Hepatic stellate cell (primary cell): ENCODE results near the gene MTFR1L.

Experiments used
- DNase-seq: peaks from one replicate; pipeline ENCODE4 v3.0.0; 2011; ENCODE audit warnings: low spot score

The MTFR1L gene

DNA sequence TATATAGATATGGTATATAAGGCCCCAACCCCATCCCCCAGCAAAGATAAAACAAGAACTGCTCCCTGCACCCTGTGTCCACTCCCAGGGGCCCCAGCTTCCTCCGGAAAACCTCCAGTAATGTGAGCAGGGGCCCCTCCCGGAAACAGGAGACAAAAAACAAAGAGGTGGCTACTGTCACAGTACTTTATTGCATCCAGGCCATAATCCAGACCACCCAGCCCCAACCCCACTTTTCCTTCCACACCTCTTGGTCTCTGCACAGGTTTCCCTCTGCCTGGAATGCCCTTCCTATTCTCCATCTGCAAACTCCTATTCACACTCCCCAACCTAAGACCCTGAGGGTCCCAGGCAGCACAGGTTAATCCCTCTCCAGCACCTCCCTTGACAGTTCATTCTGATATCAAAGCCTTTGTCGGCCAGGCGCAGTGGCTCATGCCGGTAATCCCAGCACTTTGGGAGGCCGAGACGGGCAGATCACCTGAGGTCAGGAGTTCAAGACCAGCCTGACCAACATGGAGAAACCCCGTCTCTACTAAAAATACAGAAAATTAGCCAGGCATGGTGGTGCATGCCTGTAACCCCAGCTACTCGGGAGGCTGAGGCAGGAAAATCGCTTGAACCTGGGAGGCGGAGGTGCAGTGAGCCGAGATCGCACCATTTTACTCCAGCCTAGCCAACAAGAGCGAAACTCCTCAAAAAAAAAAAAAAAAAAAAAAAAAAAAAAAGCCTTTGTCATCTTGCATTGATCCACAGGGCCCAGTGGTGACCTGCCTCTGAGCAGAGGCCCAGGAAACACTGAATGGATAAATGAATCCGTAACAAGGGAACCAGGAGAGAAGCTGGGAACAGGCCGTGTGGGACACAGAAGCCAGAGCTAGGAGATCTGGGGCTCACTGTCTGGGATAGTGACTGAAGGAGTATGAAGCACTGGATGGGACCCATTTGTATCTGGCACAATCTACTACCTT is 41.8 kb downstream of the MTFR1L start:
- no peak for DNase-seq

DNA sequence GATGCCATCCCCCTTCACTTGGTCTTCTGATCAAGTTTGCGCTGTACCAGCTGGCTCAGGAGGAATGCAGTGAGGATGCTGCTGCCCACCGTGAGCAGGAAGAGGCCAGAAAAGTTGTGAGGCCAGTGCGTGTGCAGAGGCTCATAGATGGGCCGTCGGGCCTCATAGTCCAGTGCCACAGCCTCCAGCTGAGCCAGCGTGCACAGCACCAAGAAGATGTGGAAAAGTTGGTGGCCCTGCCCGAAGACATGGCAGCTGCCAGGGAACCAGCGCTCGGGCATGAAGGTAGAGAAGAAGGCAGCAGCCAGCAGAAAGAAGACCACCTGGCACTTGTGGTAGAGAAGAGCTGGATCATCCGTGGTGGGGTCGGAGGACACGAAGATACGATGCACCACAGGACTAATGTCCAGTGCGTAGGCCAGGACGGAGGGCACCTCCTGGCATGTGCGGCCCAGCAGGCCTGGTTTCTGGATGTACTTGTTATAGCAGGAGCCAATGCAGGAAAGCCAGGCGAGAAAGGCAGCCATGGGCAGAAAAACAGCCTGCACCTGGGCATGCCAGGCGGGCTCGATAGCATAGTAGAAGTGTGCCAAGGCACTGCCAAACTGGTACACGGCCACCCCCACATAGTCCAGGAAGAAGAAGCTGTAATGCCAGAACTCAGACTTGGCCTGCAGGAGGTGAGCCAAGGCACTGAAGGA is 43.2 kb downstream of the MTFR1L start:
- DNase-seq = no peak

DNA sequence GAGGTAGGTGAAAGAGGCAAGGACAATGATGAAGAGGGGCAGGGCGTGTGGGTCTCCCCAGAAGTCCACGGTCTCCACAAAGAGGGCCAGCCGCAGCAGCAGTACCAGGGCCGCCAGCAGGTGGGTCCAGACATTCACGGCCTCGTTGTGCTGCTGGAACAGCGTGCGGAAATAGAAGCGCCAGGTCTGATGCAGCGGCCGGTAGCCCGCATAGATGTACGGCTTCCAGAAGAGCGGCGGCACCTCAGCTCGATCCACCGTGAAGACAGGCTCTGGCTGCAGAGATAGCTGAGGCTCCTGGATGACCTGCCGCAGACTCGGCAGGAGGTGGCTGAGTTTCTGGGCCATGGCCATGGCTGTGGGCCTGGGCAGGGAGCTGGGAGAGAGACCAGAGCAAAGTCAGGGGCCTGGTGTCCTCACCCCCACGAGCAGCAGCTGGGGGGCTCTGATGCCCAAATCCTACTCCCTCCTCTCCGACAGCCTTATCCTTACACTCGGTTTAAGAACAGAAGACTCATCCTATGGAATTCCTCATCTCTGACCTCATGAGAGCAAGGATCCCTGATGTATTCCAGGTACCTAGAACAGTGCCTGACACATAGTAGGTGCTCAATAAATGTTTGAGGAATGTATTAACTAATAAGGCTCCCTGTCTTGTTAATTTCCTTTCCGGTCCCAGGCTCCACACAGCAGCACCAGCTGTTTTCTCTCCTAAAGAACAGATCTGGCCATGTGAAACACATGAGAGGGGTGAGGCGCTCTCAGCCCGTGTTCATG is 43.9 kb downstream of the MTFR1L start:
- DNase-seq = no peak

DNA sequence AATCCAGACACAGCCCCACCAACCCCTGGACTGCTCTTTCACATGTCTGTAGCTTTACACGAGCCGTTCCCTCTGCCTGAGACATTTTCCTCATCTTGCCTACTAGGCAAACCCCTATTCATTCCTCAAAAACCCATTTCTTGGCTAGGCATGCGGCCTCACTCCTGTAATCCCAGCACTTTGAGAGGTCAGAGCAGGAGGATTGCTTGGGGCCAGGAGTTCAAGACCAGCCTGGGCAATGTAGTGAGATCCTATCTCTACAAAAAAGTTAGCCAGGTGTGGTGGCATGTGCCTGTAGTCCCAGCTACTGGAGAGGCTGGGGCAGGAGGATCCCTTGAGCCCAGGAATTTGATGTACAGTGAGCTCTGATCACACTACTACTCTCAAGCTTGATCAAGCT is 44.7 kb downstream of the MTFR1L start:
- DNase-seq = no peak

DNA sequence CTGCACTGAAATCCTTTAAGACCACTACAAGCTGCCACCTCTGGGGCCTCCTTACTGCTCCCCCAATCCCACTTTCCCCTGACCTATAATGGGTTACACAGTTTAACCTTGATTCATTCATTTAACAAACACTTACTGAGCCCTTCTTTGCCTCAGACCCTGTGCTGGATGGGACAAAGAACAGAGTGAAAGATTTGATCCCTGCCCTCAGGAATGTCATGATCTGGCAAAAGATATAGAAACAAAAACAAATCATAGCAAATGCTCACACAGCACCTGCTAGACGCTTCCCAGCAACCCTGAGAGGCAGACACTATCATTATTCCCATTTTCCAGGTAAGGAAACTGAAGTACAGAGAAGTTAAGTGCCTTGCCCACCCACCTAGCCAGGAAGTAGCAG is 46.5 kb downstream of the MTFR1L start:
- no peak for DNase-seq

DNA sequence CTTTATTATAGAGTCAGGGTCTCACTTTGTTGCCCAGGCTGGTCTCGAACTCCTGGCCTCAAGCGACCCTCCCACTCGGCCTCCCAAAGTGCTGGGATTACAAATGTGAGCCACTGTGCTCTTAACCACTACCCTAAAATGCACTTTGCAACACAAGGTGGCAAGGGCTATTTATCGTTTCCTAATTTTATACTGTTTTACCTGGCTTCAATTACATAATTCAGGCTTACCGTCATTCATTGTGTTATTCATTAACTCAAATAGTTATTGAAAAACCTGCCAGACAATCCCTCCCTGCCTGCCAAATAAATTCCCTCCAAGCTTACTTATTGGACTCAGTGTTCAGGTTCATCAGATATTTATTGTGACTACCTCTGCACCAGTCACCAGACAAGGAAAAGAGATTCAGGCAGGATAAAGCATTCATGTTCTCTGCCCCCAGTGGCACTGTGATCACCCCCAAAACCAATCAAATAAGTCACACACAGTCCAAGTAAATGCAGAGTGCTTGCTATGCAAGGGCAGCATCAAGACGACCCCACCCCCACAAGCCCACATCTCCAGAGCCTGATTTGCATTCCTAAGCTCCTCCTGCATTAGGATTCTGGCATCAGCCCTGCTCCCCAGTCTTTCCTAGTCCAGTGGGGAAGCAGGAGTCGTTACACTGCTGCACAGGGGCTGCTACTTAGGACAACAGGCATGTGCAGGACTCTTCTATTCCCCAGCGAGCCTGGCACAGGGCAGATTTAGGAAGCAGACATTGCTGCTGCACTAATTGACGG is 47.6 kb downstream of the MTFR1L start:
- no peak for DNase-seq

DNA sequence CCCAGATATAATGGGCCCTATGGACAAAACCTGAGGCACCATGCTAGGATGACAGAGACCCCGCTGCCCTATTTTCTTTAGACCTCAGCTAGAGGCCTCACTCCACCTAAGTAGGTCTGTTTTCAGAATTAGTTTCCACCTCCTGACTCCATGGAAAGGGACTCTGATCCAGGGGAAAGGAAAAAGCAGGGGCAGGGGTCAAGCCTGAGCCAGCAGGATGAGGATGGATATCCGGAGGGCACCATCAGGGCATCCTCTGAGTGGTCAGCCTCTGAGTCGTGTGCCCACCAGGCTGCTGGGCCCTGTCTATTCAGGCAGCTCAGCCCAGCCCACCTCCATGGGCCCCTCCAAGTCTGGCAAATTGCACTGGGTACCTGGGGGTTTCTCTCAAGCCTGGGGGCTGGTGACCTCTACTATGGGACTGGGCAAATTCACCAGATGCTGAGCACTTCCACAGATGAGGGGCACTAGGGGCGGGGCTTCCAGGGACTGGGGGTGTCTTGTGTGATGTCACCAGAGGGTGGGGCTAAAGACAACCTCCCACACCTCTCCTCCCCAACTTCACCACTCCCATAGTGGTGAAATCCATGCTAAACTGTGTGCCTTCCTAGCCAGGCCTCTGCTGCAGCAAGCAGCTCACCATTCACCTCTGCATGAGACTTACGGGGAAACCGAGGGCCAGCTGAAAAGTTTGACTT is 50.3 kb downstream of the MTFR1L start:
- DNase-seq = no peak

DNA sequence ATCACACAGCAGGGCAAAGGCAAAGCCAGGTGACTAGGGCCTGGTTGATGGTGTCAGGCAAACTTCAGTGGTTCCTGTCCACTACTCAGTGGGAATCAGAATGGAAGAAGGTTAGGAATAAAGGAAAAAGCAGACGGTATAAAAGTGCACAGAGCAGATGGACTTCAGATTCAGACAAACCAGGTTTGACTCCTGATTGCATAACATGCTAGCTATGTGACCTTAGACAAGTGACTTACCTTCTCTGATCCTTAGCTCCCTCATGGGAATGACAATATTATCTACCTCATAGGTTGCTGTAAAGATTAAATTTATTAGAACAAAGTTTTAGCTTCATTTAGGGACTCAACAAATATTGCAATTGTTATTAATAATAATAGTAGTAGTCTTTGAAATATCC is 50.9 kb downstream of the MTFR1L start:
- DNase-seq = no peak

DNA sequence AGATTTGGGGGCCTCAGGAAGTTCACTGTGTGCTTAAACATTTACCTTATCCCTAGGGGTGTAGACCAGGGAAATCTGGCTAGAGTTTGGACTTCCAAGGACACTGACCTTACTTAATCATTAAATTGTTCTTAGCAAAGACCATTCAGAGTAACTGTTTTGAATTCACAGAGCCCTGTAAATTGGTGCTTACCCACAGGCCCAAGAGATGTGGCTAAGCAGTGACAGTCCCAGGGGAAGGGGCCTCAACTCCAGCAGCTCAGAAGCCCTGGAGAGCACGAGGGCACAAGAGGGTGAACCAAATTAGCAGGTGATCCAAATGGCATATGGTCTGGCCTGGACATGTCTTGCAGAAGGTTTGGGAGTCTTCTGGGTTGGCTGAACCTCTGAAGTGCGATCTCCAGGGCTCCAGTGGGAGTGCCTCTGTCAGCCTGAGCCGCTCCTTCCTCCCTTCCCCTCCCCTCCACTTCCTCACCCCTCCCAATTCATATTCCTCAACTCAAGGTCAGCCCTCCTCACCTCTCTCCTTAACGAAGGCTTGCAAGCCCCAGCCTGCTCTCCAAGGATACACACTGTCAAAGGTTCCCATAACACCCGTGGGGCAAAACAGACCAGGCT is 51.4 kb downstream of the MTFR1L start:
- DNase-seq = no peak

DNA sequence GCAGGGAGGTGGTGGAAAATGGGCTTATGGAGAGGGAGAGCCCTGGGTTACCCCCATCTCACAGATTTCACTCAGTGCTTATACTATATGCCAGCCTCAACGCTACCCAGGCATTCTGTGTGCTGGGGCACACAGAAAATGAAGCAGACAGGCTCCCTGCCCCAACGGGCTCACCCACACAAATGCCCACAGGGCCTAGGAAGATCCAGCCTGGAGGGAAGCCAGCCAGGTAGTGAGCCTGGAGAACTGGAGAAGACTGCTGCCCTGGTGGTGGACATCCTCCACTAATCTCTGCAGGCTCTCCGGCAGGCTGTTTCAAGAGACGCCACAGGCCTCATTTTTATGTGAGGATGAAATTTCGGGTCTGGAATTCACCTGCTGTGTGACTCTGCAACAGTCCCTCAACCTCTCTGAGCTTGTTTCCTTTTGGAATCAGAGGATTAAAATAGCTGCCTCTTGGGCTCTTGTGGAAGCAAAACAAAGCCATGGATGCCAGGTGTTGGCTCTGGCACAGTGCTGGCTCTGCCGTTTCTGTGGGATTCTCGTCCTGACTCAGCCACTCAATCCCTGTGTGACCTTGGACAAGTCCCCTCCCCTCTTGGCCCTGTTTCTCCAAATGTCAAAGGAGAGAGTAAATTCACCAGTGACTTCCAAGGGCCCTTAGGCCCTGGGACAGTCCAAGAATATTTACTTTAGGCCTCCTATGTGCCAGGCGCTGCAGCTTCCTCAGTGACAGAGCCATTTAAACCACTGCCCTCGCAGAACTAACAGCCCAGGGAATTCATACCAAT is 52.1 kb downstream of the MTFR1L start:
- no peak for DNase-seq

DNA sequence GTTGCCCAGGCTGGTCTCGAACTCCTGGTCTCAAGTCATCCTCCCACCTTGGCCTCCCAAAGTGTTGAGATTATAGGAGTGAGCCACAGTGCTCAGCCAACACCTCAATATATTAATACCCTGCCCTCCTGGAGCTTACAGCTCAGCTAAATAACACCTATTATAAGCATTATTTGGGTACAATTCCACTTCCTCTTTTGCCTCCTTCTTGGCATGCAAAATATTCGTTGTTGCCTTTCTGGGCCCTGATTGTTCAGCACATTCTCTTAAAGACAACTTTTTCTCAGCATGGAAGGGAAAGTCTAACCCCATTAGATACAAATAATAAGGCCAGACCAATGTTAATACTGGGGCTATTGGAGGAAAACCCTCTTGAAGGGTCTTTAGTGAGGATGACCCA is 53.0 kb downstream of the MTFR1L start:
- no peak for DNase-seq

DNA sequence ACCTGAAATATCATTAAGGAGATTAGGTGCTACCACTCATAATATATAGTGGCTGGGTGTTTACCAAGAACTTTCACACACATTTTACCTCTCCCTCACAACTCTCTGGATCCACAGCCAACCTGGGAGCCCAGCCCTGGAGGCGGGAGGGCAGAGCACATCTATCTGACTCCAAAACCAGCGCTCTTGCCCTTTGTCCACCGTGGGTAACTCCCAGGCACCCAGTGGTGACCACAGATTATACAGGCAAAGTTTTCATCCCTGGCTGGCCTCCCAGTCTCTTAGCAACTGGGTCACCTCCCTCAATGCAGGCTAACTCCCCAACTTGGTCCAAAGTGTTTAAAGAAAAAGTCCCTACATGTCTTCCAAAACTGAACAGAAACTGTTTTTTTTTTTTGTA is 53.4 kb downstream of the MTFR1L start:
- no peak for DNase-seq

DNA sequence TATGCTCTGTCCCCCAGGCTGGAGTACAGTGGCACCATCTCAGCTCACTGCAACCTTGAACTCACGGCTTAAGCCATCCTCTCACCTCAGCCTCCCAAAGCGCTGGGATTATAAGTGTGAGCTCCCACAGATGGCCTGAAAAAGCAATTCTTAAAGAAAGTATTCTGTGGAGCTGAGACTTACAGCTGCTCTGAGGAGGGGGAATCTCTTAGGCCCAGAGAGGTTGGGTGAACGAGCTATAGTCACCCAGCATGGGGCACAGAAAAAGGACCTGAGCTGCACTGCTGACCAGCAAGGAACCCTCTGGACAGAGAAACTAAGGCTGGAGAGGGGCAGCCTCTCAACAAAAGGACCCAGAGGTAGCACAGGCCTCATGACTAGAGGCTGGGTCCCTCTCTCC is 54.5 kb downstream of the MTFR1L start:
- no peak for DNase-seq

DNA sequence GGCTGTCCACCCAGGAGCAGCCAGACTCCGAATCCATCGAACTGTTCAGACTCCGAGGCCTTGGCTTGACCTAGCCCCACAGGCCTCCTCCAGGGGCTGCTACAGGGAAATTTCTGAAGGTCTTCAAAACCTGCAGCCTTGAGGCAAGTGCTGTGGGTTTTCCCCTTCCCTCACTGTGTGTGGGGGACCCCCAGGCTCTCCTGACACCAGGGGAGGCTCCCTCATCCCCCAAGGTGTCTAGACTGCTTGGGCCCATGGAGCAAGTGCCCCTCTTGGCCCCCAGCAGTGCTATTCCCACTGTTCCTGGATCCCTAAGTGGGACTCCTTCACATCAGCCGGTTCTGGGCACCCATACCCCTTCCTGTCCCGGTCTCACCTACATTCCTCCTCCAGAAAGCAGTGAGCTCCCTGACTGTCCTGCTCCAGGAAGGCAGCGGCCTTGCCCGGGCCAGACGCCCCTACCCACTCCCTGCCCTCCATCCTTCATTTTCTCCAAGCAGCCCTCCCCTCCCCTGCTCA is 54.9 kb downstream of the MTFR1L start:
- DNase-seq = no peak

DNA sequence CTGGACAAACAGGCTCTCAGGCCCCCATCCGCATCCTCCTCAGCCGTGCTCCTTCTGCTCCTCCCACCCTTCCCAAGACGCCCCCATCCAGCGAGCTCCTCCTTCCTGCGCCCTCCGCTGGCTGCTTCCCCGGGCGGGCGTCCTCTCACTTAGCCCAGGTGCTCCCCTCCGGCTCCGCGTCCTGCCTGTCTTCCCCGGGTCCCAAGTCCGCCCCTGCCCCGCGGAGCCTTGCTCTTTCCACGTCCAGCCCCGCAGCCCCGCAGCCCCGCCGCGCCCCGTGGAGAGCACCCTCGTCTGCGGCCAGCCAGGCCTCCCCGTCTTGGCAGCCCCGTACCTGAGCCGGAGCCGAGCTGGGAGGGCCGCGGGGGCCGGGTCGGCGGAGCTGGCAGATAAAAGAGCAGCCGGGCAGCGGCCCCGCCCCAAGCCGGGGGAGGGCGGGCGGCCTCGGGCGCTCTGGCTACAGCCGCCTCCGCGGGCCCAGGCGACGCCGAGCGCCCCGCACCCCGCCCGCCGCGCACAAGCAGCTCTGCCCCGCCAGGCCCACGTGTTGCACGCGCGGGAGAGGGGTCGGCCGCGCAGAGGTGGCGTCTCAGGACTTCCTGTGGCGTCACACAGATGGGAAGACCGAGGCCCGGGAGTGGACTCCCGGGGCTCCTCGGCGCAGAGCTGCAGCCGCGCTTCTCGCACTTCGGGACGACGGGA is 55.6 kb downstream of the MTFR1L start, which contains the start of gene PAQR7:
Gene PAQR7, minus strand, starts transcription at position 555 of the 702 bp plus-strand sequence. CDS start 11,869 bp downstream, outside the sequence.
- peak; percentile 62 for DNase-seq

DNA sequence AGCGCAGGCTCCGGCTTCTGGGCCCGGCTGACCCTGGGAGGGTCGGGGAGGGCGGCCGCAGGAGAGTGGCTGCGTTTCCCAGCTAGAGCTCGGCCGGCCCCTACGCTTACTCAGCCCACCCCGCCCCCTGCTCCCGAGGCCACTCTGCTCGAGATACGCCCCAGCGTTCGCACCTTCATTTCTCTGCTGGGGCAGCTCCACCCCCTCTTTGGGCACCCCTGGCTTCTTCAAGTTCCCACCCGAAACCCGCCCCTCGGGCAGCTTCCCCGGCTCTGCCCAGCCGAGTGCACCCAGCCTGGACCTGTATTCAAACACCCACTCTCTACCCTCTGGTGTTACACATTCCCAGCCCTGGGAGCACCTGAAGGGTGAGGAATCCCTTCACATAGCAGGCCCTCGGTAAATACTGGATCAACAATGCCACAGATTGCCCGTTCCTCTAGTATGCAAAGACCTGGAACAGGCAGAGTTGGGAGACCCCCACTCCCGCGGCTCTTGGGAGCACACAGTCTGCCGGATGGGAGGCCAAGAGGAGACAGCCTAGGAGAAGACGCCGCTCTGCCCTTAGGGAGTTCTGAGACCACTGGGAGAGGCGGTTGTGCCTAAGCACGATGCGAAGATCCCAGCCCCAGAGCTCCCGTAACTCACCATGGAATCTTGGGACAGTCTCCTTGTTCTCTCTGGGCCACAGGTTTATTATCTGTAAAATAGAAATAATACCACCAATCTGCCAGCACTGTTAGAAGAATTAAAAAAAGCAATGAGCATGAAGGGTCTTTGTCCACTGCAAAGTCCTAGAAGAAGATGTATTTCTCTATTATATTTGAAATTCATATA is 56.3 kb downstream of the MTFR1L start:
- no peak for DNase-seq

DNA sequence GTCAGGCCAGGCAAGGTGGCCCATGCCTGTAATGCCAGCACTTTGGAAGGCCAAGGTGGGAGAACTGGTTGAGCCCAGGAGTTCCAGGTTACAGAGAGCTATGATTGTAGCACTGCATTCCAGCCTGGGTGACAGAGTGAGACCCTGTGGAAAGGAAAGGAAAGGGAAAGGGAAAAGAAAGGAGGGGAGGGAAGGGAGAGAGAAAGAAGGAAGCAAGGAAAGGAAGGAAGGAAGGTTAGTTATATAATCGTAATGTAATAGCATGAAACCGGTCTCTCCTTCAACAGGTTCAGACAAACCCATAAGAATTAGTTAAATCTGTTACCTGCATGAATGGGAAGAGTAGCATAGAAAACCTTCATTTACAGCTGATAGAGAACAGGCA is 56.9 kb downstream of the MTFR1L start:
- DNase-seq = no peak

DNA sequence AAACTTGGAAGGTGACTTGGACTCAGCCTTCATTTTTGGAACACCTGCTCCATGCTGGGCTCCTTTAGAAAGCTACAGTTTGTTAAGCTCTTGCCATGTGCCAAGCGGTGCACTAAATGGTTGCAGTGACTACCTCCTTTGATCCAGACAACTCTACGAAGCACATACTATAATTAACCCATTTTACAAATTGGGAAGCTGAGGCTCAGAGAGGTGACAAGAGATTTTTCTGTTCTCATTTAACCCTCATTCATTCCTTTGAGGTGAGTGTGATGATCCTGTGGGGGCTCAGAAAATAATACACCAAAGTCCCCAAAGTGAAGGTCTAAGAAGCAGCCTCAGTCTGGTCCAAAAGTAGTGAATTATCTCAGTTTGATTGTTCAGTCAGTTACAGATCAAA is 57.4 kb downstream of the MTFR1L start:
- DNase-seq = no peak
